Left forelimb (tissue), 1 donor: ENCODE data around the gene ZNF770.
"Not testable (repeated sequence)": the region's sequence is repeated elsewhere in the genome, so short reads cannot be mapped to it uniquely, and the experiment has no call there.

ENCODE experiments used
- DNase-seq: peaks from one replicate; pipeline ENCODE4 v3.0.0-alpha.2; 2018; ENCODE audit warnings: low spot score

The ZNF770 gene

DNA sequence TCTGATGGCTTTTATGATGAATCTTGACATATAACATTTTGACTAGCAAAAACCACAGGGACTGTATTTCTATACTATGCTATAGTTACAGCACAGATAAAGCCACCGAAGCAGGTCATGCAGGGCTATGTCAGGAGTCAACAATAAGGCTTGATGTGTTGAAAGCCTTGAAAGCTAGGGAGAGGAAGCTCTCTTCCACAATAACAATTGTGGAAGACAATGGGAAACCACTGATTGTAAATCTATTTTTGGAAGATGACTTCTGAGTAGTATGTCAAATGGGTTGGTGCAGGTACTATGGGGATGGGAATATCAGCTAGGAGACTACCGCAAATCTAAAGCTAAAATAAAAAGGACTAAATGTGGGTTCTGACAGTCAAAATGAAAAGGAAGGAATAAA lies 14.6 kb downstream of the ZNF770 start:
- DNase-seq, result no peak

DNA sequence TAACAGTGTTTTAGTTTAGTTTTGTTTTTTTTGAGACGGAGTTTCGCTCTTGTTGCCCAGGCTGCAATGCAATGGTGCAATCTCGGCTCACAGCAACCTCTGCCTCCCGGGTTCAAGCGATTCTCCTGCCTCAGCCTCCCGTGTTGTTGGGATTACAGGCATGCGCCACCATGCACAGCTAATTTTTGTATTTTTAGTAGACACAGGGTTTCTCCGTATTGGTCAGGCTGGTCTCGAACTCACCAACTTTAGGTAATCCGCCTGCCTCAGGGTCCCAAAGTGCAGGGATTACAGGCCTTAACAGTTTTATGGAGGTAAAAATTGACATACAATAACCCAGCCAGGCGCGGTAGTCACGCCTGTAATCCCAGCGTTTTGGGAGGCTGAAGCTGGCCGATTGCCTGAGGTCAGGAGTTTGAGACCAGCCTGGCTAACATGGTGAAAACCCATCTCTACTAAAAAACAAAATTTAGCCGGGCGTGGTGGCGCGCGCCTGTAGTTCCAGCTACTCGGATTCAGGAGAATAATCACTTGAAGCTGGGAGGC lies 17.9 kb downstream of the ZNF770 start:
- DNase-seq, result not testable (repeated sequence)

DNA sequence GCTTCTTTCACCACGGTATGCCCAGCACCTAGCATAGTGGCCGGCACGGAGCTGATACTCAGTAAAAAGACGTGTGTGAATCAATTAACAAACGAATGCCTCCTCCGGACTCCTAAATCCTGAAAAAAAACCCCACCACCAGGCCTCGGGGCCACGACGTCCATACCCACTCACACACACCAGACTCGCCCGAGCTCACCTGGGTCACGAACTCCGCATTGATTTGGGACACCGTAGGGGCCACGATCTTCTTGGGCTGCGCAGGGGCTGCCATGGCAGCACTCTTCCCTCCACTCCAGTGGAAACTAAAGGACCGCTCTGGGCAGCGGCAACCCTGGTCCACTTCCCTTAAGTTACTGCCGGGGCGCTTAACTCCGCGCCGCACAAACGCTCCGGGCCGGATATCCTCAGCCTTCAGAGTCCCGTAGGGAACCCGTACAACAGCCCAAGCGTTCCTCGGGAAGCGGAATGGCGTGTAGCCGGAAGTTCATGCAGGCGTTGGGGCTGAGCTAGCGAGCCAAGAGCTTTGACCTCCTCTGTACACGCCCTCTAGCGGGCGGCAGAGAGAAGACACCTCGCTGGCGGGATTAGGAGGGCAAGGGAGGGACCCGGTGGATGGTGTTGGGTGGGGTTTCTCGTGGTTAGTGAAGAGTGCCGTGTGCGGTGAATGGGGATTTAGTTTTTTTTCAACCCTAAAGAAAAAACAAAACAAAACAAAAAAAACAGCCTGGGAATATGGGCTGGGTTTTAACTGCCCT lies 18.6 kb downstream of the ZNF770 start, which contains the start of gene AQR:
AQR (minus strand) TSS at position 403 of the 758 bp plus-strand sequence; CDS start at position 274, 129 bp downstream.
- DNase-seq, result peak; percentile 94

DNA sequence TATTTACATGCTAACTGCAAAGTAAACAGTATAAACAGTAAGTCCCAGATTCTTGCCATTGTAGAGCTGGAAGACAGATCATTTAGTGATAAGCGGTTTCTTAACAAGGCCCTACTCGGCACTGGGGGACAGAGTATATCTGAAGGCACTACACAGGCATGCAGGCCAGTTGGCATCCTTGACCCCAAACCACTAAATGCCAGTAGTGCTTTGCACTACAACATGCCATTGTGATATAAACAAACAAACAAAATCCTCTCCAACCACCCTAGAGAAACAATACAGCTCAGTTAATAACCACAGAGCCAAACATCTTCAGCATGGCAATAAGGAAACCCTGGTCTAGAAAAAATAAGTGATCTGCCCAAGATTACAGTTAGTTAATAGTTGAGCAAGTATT lies 23.8 kb downstream of the ZNF770 start:
- DNase-seq, result no peak

DNA sequence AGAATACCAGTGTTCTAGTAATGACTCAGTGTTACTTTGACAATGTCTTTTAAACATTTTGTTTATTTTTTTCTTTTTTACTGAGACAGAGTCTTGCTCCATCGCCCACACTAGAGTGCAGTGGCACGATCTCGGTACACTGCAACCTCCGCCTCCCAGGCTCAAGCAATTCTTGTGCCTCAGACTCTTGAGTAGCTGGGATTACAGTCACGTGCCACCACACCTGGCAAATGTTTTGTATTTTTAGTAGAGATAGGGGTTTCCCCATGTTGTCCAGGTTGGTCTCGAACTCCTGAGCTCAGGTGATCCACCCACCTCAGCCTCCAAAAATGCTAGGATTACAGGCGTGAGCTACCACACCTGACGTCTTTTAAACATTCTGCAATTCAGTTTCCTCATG lies 34.2 kb downstream of the ZNF770 start:
- DNase-seq, result no peak

DNA sequence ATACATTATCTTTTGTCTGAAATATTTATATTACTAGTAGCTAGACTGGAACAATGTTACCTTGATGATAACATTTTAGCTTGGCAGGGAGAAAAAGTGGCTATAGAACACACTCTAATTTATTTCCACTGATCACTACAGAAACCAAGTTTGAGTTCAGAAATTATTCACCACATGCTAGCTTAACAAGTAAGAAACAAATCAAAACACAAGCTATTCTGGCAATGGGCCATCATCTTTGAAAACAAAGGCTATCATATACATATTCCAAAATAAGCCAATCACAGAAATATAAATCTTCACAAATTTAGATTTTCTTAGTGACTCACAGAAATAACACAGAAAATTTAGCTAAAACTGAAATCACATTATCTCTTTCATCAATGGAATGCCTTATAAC lies 35.6 kb downstream of the ZNF770 start:
- no peak for DNase-seq

DNA sequence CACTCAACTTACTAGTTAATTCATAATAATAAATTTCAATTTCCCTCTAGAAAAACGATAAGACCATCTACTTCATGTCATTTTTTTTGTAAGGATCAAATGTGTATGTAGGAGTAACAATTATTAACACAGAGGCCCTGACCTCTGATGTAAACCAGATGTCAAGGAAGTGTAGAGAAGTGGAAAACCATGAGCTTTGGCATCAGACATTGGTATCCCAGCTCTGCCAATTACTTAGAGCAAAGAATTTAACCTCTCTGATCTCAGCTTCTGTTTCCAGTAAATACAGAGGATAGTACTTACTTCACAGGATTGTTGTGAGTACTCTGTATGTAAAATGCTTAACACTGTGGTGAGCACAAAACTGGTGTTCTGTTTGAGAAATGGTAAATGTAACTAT lies 36.1 kb downstream of the ZNF770 start:
- DNase-seq, result no peak

DNA sequence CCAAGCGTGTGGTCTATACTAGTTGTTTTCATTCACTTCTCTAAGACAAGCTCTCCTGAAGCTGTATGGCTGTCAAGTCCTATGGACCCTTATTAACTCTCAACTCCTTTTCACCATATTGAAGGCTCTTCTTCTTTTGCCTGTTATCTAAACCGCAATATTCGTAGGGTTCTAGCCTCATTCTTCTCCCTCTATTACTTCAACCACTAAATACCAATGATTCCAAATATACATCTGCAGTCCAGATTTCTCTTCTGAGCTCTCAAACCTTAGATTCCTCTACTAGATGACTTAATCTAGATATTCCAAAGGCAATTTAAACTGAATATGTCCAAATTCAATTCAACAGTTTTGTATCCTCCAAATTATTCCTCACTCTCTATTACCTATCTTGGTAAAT lies 43.2 kb downstream of the ZNF770 start:
- no peak for DNase-seq

DNA sequence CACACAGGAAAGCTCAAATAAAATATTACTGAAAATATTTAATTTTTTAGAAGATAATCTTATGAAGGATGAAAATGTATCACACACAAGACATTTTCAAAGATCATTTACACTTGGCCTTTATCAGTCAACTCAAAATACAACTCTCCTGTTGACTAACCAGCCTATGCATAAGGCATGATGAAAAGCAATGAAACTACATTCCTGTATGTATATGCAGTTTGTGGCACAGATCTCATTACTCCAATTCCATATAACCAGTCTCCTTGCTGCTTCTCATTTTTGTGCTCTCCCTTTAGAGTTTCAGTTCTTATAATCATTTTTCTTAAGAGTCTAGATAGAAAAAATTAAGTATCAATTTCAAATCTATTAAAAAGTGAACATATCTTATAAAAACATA lies 44.4 kb downstream of the ZNF770 start:
- DNase-seq, result no peak

DNA sequence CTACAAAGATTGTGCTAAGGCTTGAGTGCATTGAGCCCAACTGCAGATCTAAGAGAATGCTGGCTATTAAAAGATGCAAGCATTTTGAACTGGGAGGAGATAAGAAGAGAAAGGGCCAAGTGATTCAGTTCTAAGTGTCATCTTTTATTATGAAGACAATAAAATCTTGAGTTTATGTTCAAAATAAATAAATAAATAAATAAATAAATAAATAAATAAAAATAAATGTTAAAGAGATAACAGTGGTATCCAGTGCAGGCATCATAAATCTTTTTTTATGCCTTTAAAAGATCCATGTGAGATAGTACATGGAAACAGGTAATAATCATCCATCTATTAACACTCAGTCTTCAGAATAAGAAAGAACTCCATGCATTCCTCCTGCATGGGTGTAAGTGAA lies 44.8 kb downstream of the ZNF770 start:
- not testable (repeated sequence) for DNase-seq

DNA sequence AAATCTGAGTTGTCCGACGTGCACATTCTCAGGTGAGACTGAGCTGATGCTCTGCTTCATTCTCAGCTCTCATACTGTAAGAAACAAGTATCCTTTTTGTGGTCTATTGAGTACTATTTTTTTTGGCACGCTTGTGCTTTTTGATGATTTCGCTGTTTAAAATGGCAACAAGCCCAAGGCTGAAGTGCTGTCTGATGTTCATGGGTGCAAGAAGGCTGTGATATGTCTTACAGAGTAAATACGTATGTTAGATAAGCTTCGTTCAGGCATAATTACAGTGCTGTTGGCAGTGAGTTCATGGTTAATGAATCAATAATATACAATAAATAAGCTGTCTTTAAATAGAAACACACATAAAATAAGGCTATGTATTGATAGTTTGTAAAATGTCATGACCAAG lies 45.7 kb downstream of the ZNF770 start:
- no peak for DNase-seq

DNA sequence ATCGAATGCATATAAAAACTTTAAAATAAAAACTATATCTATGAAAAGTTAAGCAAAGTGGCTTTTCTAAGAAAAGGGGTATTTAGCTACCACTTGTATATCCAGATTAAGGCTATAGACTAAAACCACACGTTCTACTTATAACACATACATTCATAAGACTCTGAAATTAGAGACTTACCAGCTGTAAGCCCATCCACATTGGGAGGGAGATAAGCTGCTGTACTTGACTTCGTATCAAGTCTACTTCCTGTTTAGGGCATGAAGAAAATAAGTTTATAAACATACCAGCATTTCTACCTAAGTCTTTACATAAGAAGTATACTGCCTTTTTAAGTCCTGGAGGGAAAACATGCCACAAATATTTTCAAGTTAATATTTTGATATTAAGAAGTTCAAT lies 46.3 kb downstream of the ZNF770 start:
- DNase-seq, result no peak

DNA sequence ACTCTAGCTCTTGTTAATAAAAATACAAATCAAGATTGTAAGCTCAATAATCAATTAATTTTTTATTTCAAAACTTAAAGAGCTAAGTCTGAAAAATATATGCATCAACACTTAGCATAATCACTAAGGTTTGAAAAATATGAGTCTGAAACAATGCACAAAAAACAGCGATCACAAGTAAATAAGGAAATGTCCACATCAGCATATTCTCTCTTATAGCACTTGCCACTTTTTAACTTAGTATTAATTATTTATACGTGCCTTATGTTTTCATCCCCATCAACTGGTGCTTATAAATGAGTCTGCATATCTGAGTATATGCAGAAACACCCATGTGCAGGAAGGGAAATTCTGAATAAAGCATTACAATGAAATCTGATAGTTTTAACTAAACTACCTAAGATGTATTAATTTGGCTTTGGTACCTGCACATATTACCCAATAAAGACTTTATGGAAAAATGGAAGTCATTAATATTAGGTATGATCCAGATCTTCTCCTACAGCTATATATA lies 46.8 kb downstream of the ZNF770 start:
- DNase-seq, result no peak

DNA sequence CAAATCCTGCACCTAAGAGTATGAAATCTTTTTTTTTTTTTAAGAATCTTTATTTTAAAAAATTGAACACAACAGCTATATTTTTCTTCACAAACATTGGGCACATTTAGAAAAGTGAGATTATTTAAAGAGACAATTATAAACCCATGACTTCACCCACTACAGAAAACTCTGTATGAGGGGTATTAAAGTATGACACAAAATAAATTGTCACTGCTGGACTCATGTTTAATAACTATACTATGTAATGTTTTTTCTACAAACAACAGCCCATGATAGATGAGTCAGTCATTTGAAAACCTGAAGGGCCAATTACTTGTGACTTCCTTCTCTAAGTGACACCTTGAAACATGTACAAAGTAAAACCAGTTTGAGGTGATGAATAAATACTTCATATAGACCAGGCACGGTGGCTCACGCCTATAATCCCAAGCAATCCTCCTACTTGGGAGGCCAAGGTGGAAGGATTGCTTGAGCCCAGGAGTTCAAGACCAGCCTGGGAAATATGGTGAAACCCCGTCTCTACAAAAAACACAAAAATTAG lies 54.6 kb downstream of the ZNF770 start:
- no peak for DNase-seq

DNA sequence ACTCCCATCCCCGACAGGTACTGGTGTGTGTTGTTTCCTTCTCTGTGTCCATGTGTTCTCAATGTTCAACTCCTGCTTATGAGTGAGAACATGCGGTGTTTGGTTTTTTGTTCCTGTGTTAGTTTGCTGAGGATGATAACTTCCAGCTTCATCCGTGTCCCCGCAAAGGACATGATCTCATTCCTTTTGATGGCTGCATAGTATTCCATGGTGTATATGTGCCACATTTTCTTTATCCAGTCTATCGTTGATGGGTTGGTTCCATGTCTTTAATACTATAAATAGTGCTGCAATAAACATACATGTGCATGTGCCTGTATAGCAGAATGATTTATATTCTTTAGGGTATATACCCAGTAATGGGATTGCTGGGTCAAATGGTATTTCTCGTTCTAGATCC lies 59.7 kb downstream of the ZNF770 start:
- DNase-seq, result not testable (repeated sequence)
